HG03439 (cell line): ENCODE results near the gene PWWP2B.

Experiments
- ATAC-seq: cut with Tn5 transposase; IDR thresholded peaks from one replicate; pipeline ENCODE4 v1.9.1; 2021; ENCODE audit warnings: mild to moderate bottlenecking, moderate library complexity; ENCODE audit not compliant: unreplicated experiment

Gene PWWP2B

GRCh38 chr10:132417957-132418441, 21.0 kb downstream of the PWWP2B start:
- no peak for ATAC-seq

- ATAC-seq, result no peak
Observed at GRCh38 chr10:132418527-132419416, 21.8 kb downstream of the PWWP2B start.

DNA sequence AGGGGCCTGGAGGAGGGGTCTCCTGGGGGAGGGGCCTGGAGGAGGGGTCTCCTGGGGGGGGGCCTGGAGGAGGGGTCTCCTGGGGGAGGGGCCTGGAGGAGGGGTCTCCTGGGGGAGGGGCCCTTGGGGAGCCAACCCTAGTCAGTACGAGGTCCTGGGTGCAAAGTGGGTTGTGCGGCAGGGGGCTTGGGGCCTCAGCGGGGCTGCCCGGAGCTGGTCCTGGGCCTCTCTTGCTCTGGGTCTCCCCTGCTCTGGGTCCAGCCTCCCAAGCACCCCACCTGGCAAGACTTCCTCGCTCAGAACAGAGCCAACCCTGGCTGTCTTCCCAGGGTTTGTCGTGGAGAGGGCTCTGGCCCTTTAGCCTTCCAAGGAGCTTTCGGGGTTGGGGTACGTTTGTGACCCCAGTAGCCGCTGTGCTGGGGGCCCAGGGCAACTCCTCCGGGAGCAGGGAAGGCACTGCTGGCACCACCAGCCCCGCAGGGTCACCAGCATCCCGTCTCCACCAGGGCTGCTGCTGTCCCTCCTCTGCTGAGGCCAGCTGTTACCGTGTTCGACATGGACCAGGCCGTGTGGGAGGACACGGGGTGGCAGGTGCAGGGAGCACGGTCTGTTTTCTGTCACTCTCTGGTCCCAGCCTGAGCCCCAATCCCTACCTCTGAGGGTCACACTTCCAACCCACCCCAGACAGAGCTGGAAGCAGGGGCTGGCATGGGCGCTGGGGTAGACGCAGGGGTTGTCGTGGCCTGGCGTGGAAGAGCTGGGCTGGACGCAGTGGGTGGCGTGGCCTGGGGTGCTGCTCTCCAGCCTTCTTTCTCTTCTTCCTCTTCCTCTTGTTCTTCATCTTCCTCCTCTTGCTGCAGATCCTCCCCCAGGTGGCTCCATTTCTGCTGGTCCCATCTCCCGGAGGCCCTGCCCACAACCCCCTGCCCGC, 22.8 kb downstream of the PWWP2B start:
- ATAC-seq, result no peak

GRCh38 chr10:132420469-132420980, 23.5 kb downstream of the PWWP2B start:
- ATAC-seq, result no peak

DNA sequence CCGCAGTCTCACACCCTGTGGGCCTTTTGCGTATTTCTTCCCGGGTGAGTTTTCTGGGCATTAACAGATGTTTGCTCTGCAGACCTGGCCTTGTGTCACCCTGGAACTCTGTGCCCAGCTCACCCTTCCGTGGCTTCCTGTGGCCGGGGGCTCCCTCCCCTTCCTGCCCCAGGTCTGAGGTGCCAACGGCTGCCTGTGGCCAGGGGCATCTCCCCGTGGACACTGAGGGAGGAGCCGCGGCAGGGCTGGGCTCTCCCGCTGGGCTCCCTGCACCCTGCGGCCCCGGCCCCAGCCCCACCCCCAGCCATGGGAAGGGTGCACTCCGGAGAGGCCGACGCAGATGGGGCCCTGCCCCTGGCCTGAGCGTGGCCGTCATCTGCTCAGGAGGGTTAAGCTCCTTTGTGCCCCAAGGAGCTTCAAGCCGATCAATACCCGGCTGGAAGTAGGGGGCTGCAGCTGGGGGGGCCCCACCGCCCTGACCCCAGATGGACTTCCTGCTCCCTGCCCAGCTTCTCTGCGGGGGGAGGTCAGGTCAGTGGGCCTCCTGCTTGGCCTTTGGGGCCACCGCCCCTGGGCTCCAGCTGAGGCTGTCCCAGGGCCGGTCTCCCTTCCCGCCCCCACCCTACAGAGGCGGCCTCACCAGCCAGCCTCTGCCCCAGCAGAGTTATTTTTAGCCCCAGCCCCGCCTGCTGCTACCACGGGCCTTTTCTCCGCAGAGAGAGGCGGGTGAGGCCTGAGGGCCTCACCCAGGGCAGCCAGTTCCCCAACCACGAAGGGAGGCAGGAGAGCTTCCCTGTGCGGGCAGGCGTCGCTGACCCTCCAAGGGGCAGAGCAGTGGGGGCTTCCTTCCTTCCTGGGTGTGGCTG, 24.2 kb downstream of the PWWP2B start:
- ATAC-seq, result no peak

GRCh38 chr10:132421847-132422751, 25.1 kb downstream of the PWWP2B start:
- ATAC-seq, result no peak

GRCh38 chr10:132422903-132423825, 26.2 kb downstream of the PWWP2B start:
- no peak for ATAC-seq

- no peak for ATAC-seq
Observed at GRCh38 chr10:132423966-132424861, 27.2 kb downstream of the PWWP2B start.

DNA sequence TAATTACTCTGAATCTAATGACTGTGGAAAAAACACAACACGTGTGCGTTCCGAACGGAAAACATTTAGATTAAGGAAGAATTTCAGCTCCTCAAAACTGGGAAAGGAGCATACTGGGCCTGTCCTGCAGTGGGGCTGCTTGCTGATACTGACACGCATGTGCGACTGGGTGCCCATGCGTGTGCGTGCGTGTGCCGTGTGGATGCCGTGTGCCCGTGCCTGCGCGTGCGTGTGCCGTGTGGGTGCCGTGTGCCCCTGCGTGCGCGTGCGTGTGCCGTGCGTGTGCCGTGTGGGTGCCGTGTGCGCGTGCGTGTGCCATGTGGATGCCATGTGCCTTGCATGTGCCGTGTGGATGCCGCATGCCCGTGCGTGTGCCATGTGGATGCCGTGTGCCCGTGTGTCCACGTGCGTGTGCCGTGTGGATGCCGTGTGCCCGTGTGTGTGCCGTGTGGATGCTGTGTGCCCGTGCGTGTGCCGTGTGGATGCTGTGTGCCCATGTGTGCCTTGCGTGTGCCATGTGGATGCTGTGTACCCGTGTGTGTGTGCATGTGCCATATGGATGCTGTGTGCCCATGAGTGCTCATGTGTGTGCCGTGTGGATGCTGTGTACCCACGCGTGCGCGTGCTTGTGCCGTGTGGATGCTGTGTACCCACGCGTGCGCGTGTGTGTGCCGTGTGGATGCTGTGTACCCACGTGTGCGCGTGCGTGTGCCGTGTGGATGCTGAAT, 28.2 kb downstream of the PWWP2B start:
- ATAC-seq, result no peak

GRCh38 chr10:132425757-132426155, 28.8 kb downstream of the PWWP2B start:
- no peak for ATAC-seq

DNA sequence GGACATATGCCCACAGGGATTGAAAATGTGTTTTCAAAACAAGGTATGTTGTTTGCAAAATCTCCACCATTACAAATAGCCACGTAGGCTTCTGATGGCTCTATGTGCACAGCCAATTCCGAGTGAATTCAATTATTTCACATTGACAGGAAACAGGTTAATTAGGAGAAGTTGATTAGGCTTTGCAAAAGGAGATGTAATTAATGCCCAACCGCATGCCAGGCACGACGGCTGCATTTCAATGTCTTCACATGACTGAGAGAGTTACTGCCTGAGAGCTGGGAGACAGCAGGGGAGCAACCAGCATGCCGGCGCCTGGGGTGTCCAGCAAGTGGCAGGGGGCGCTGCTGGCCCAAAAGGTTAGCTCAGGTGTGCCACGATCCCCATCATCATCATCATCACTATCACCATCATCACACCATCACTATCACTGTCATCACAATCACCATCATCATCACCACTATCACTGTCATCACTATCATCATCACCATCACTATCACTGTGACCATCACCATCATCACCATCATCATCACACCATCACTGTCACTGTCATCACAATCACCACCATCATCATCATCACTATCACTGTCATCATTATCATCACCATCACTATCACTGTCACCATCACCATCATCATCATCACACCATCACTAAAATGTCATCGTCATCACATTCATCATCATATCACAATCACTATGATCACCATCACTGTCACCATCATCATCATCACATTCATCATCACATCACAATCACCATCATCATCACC, 30.2 kb downstream of the PWWP2B start:
- no peak for ATAC-seq

GRCh38 chr10:132427939-132428367, 31.0 kb downstream of the PWWP2B start:
- no peak for ATAC-seq

DNA sequence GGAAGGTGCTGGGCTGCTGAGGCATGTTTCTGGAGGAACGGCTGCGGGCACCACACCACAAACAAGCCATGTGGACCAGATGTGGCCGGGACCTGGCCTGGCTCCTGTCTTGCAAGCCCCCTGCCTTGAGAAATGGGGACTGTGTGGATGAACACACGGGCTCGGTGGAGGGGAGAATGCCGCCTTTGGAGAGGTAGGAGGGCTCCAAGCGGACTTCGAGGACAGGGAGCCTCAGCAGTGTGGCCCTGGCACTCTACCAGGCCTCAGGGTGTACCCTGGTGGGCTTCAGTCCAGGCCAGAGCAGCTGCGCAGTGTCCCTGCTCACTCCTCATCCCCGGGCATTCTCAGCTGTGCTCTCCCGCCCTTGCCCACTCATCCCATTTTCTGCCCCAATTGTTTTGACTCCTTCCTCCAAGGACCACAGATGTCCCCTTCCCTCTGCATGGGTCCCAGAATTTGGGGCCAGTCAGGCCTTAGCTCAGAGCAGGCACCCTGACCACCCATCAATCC, 31.5 kb downstream of the PWWP2B start:
- ATAC-seq, result no peak

DNA sequence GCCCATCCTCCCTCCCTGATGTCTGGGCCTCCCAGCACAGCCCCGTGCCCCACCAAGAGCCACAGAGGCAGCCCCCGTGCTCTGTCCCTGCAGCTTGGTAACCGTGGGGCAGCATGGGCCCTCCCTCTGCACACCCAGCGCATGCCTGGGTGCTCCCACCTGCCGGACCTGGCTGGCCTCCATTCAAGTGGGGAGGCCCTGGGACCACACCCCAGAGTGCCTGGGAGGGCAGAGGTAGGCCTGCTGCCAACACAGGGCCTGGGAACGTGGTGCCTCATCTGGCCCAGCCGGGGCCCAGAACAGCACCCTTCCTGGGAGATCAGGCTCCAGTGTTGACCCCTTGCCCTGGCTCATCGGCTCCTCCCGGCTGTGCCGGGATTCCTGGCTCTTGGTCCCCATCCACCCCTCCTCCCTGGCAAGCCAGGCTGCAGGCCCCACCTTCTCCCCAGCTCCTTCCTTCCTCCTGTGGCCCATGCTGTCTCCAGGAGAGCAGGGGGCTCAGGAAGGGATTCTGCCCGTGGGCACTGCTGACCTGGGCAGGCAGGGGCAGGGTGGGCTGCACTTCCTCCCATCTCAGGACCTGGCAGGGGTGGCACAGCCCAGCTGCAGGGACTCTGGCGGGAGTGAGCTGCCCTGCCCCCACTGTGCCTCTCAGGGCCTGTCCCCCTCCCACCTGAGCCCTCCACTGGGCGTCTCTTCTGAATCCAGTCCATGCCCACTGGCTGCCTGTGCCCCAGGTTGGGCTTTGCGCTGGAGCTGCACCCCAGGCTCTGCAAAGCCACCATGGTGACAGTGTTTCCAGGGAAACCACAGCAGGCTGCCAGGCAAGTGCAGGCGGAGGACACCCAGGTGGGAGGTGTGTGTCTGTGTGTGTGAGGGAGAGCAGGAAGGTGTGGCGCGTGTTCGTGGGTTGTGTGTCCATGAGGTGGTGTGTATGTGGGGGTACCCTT, 32.6 kb downstream of the PWWP2B start:
- ATAC-seq, result no peak
